Esophagus mucosa (tissue), 1 donor: Measurements from ENCODE around the gene CACNA1I. TPM values are rescaled to one million over a fixed set of nuclear protein-coding genes. Genes with fewer than 3 reads are reported as not detected.
A peak's percentile ranks its signal among the peaks of the same experiment; 100 is the strongest.
"Not testable (repeated sequence)": the region's sequence is repeated elsewhere in the genome, so short reads cannot be mapped to it uniquely, and the experiment has no call there.

Experiments
- ATAC-seq: fragments of 200-7000 bp; cut with Tn5 transposase; one replicate; pipeline ENCODE4 v1.9.1; 2020
- total RNA-seq: library from RNA; stranded (reverse); gene quantifications from one replicate; pipeline ENCODE4 v1.2.4, GENCODE V29; 2023
- donor health status: DM: yes; HTN: yes; CAD: no.

Gene CACNA1I
- 0.08 TPM for total RNA-seq

DNA sequence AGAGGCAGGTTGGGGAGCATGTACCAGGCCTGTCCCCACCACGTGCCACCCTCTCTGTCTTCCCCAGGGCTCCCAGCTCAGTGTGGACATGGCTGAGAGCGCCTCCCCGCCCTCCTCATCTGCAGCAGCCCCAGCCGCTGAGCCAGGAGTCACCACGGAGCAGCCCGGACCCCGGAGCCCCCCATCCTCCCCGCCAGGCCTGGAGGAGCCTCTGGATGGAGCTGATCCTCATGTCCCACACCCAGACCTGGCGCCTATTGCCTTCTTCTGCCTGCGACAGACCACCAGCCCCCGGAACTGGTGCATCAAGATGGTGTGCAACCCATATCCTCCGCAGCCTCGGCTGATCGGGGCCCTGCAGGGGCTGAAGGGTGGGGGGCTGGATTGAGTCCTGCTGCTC lies at the start of gene CACNA1I:
Gene CACNA1I, plus strand, starts transcription at position 89 of the 400 bp plus-strand sequence. Its CDS starts 0 bp downstream, at position 89.
- no peak for ATAC-seq

DNA sequence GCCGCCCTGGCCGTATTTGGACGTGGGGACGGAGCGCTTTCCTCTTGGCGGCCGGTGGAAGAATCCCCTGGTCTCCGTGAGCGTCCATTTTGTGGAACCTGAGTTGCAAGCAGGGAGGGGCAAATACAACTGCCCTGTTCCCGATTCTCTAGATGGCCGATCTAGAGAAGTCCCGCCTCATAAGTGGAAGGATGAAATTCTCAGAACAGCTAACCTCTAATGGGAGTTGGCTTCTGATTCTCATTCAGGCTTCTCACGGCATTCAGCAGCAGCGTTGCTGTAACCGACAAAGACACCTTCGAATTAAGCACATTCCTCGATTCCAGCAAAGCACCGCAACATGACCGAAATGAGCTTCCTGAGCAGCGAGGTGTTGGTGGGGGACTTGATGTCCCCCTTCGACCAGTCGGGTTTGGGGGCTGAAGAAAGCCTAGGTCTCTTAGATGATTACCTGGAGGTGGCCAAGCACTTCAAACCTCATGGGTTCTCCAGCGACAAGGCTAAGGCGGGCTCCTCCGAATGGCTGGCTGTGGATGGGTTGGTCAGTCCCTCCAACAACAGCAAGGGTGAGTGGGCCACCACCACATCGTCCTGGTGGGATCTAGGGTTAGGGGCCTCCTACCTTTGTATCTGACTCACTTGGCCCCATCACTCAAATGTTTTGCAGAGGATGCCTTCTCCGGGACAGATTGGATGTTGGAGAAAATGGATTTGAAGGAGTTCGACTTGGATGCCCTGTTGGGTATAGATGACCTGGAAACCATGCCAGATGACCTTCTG lies 49.3 kb upstream of the CACNA1I start:
- ATAC-seq, result not testable (repeated sequence)

DNA sequence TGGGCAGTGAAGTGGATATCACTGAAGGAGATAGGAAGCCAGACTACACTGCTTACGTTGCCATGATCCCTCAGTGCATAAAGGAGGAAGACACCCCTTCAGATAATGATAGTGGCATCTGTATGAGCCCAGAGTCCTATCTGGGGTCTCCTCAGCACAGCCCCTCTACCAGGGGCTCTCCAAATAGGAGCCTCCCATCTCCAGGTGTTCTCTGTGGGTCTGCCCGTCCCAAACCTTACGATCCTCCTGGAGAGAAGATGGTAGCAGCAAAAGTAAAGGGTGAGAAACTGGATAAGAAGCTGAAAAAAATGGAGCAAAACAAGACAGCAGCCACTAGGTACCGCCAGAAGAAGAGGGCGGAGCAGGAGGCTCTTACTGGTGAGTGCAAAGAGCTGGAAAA lies 48.5 kb upstream of the CACNA1I start:
- ATAC-seq, result not testable (repeated sequence)

DNA sequence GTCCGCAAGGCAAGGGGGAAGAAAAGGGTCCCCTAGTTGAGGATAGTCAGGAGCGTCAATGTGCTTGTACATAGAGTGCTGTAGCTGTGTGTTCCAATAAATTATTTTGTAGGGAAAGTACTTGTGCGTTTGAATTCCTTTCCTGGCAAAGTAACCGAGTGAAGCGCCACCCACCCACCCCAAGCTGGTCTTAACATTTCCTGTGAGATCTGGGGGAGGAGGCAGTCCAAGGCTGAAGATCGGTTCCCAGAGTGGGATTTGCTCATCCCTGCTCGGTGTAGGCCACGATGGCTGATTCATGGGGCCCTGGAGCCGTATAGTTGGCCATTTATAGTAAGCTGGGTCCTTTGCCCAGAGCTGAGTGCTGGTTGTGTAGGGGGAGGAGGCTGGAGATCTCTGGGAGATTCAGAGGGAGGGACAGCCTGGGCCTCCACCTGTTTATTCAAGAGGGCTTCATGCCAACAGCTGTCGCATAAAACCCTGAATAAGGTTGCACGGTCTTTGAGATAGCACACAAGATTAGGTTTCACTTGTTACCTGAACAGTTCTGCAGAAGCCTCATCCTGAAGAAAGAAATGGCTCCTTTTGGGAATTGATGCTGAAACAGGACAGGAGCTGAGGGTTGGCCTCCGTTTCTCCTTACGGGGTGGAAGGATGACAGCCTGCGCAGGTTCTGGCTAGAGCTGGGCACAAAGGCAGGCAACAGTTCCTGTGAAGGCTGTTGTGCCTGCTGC lies 47.8 kb upstream of the CACNA1I start:
- ATAC-seq, result no peak

DNA sequence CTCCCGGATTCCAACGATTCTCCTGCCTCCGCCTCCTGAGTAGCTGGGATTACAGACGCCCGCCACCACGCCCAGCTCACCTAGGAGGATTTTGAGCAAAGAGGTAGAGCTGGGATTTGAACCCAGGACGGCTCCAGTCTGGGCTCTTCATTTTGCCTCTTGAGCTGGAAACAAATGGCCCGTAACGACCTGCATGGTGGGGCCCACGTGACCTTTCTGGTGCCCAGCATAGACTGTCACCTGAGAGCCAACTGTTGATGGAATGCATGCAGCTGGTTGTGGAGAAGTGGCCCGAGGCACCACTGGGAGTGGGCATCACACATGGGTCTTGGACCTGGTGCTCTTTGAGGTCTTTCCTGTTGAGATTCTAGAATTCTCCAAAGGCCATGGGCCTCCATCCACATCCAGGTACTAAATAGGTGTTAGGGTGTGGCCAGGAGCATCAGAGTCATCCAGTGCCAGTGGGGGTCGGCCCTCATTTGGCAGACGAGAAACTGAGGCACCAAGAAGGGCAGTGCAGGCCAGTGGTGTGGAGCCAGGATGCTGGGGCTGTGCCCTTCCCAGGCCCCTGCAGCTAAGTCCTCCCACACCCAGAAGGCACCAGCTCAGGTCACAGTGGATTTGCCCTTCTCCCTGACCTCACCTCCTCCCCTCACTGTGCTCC lies 46.3 kb upstream of the CACNA1I start:
- no peak for ATAC-seq

DNA sequence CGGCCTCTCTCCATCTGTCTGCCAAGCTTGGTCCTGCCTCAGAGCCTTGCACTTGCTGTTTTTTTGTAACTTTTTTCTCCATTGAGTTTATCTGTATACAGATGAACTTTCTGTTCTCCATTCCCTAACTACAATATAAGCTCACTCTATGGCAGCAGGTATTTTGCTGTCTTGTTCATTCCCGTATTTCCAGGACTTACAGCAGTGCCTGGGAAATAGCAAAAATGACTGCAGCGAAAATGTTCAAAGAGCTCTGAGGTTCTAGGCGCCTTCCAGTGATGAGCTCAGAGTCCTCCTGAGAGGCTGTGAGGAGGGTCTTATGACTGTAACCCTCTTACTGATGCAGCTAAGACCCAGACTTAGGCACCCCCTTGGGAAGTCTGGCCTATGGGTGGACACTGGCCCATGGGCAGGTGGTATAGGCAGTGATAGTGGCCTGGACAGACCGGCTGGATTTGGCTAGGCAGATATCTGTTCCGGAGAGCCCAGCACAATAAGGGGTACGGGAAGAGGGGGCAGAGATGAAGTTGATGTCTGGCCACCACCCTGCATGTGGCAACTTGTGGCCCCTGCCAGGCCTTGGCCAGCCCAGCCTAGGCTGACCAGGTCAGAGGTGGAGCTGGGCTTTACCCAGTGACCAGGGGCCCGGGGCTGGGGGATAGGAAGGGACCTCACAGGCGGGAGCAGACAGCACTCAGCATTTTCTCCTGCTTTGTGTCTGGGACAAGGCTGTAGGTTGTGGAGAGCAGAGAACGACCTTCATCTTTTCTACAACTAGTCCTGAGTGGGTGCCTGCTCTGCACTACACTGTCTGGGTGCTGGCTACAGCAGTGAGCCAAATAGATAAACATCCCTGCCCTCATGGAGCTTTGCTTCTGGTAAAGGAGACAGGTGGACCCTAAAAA lies 45.5 kb upstream of the CACNA1I start:
- no peak for ATAC-seq

DNA sequence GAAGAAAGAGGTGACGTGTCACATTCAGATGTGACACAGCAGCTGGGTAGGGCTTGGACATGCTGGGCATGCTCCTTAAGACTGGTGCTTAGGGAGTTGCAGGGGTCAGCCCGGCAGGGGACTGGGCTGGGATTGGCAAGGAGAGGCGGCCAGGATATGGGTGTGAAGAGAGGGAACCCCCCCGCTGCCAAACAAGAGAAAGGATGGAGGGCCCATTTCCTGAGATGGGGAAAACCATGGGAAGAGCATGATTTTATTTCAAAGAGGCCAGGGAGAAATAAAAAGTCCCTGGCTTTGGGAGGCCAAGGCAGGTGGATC lies 44.9 kb upstream of the CACNA1I start:
- no peak for ATAC-seq

DNA sequence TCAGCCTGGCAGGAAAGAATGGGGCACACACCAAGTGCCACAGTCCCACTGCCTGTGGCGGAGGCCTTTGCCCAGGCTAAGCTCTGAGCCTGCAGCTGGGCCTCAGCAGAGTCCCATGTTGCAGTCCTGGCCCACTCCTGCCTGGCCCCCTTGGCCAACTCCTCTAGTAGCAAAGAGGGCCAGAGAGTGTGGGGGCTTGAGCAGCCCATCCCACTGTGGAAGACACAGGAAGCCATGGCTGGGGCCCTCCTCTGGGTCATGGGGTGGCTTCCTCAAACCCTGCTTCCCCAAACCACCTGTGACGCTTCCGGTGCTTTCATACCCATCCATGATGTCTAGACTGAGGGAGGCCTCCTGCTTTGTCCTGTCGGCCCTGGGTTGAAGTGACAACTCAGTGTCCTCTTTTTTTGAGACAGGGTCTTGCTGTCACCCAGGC lies 43.8 kb upstream of the CACNA1I start:
- no peak for ATAC-seq

DNA sequence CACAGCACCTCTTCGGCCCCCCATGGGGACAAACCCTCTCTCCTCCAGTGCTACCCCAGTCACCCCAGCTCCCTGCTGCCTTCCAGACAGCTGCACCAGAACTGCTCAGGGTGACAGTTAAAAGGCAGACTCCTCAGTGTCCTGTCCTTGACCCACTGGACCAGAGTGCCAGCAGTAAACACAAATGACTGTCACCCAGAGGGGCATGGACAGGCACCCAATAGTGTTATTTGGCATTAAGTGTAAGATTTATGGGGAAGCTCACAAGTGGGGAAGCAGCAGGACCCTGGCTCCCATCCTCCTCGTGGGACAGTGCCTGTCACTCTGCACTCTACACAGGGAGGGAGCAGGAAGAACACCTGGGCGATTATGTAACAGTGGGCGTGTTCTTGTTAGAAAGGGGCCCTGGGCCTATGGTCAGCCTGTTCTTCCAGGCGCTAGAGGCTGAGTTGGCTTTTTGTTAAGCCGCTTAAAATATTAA lies 43.0 kb upstream of the CACNA1I start:
- peak; percentile 14 for ATAC-seq

DNA sequence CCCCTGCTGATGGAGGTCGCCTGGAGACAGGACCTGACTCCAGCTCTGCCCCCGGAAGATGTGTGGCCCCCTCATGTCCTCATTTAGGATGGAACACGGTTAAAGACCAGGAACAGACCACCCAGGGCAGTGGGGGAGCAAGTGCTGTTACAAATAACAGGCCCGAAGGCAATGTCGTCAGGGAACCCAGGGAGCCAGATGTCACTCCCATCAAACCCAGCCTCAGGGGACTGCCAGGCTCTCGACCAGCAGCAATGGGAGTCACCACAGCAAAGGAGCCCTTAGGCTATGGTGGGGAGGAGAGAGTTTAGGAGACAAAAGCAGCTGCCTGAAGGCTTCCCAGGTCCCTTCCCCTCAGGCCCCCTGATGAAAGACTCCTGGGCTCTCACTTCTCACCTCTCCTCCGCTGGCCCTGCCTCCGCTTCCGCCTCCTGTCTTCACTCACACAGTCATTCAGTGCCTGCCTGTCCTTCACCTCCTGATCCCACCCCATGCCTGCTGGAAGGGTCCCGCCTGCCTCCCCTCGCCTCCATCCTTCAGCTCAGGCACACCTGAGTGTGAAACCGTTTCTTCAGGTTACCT lies 42.4 kb upstream of the CACNA1I start:
- no peak for ATAC-seq

DNA sequence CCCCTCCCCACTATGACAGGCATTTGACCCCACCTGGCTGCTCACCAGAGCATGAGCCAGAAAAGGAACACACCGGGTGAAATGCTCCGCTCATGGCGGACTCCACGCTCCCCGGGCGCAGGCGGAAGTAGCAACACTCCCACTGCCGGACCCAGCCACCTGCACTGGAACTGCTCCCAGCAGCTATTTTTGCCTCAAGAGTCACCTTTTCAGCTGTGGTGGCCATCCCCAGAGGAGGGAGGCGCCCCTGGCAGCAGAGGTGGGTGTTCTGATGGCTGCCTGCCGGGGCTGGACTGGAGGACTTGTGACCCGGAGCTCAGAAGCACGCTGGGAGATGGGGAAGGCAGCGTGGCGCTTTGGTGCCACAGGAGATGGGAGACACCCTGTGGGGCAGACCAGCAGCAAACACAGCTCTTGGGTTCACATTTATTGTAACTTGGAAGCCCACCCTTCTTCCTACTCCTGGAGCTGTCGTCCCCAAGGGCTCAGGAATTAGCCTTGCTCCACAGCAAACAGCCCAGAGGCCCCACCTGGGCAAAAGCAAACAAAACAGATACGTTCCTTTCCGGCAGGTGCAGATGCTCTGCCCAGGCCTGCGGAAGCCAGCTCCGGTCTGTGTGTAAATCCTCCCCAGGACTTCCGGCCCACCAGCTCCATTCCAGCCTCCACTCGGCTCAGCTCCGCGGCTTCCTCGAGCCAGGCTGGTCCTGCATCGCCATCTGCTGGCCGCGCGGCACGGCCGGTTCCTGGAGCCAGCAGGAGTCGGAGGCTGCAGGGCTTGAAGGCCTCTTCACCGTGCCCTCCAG lies 41.7 kb upstream of the CACNA1I start:
- ATAC-seq, result peak; percentile 67

DNA sequence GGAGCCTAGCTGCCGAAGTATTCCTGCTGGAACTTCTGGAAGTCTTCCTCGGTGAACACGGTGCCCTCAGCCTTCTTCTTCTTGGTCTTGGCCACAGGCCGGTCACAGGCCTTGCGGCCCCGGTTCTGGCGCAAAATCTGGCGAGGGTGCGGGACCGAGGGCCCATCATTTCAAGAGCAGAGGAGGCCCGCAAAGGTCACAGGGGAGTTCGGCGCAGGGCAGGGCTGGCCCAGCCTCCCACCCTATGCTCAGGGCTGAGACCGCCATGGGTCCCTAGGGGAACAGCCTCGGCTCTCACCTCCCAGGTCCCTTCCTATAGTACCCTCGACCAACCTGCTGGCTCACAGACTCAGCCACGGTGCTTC lies 41.1 kb upstream of the CACNA1I start:
- no peak for ATAC-seq

DNA sequence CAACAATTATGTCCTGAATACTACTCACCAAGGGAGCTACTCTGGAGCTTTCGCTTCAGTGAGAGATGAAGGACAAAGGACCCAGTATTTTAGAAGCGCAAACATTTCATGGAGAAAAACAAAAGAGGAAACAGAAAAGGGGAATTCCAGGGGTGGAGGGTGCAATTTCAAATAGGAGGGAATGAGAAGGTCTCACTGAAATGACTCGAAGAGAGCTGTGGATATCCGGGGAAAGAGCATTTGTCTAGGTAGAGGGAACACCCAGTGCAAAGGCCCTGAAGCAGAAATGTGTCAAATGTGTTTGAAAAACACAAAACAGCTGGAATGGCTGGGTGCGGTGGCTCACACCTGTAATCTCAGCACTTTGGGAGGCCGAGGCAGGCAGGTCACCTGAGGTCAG lies 40.4 kb upstream of the CACNA1I start:
- ATAC-seq, result no peak

DNA sequence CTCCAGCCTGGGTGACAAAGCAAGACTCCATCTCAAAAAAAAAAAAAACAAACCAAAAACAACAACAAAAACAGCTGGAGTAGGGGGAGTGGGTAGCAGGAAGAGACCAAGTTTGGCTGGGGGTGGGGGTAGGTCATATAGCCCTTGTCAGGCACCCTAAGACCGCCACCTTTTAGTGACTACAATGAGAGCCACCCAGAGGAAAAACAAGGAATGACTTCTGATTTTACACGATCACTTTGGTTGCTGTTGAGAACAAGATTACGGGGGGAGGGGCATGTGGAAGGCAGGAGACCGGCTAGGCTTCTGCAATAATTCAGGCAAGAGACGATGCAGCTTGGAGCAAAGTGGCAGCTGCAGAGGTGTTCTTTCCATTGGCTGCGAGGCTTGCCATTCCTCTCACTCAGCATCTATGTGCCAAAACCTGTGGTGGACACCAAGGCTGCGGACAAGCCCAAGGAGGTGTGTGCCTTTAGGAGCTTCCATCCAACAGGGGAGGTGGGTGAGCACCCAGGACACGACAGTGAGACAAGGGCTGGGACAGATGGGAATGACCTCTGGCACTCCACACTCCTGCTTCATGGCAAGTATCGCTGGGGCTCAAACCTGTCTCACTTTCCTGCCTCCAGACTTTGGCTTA lies 39.7 kb upstream of the CACNA1I start:
- ATAC-seq, result no peak

DNA sequence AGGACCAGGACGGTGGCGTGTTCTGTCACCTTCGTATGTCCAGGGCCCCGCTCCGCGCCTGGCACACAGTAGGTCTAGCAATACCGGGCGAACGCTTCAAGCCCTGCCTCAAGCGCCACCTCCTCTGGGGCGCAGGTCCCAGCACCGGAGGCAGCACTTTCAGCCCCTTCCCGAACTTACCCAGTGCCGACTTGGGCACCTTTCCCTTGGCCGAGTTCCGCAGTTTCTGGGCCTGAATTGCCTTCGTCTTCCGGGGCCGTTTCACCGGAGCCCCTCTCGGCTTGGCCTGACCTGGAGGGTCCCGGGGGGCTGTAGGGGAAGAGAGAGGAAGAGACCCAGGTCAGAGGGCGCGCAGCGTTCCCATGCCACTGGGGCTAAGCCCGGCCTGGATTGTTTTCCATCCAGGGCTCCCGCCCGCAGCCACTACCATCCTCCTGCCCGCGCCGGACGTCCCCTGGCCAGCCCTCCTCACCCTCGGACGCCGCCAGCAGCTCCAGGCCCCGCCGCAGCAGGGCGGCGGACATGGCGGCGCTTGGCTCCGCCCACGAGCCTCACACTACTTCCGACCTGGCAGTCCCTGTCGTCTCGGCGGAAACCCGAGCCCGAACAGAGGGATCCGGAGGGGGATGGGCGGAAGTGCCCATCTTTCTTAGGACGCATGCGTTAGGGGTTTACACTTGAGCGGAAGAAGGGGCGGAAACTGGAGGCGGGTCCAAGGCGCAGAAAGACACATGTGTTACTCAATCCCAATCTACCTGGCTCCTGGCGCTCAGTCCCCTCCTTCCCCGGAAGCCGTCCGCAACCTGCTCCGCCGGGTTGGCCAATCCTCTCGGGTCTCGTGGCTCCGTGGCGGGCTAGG lies 38.1 kb upstream of the CACNA1I start, which contains the start of gene RPS19BP1:
Gene RPS19BP1, minus strand, starts transcription at position 534 of the 859 bp plus-strand sequence. Its CDS starts 10 bp downstream, at position 524.
- ATAC-seq, result peak; percentile 82

DNA sequence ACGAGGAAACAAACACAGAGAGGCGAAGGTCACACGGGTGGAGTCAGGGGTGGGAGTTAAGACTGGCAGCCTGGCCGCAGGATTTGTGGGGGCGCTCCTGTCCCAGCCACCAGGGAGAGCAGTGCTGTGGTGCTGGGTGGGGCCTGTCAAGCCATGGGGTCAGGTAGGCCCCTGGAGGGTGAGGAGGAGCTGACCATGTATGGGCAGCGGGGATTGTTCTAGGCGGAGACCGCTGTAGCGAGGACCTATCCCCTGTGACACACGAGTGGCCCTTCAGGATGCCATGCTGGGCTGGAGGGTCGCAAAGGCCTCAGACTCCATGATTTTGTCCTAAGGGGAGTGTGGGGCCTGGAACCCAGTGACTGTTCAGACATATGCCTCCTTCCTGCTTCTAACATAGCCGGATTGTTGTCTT lies 36.5 kb upstream of the CACNA1I start:
- no peak for ATAC-seq

DNA sequence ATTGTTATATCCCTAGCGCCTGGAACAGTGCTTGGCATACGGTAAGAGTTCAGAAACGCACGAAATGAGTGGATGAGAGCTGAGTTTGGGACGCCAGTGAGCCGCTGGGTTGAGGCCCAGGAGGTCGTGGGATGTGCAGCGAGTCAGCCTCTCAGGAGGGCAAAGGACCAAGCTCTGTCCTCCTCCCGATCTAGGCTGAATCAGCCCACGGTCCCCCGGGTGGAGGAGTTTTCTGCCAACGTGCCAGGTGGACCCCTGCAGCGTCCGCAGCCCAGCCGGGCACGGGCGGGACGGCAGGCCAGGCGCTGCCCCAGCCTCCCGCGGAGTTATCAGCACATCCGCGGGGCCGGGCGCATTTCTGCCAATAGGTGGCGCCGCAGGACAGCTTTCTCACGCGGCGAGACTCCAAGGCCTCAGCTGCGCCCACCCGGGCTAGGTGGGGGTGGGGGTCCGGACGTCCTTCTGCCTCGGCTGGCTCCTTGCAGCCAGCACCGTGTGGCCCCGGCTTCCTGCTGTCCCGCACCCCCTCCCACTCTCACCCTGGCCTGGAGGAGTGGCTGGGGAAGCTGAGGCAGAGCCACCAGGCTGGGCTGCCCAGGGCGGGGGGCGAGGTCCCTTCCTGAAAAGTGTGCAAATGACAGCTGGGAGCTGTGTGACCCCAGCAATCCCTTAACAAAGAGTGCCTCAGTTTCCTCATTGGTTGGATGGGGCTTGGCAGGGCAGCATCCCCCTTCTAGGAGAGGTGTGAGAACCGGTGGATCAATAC lies 35.8 kb upstream of the CACNA1I start:
- peak; percentile 27 for ATAC-seq

DNA sequence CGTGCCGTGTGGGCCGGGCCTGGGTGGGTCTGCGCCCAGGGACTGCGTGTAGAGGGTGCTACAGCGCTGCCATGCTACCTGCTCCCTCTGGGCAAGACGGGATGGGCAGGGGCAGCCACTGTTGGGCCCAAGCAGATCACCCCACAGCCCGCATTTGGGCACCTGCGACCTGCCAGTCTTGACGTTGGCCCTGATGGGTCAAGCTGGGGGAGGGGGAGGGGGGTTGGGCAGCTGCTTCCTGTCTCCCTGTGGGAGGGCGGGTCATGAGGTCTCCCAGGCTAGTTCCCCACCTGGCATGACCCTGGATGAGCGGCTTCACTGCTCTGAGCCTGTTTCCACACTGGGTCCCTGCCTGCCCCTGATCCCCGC lies 35.2 kb upstream of the CACNA1I start:
- no peak for ATAC-seq
